ENCODE results near the gene PPIAL4G.
"Not testable (repeated sequence)": the region's sequence is repeated elsewhere in the genome, so short reads cannot be mapped to it uniquely, and the experiment has no call there.

The PPIAL4G gene

GRCh38 chr1:148435406-148435805 is 47.7 kb downstream of the PPIAL4G start:
- FAIRE-seq = no peak
- TF ChIP-seq CTCF (IDR thresholded peaks at IDR 0.05; ENCODE audit: insufficient read depth, missing control alignments) = no peak
- DNase-seq (ENCODE audit: insufficient read length, low spot score) = no peak

GRCh38 chr1:148434832-148435231 is 48.3 kb downstream of the PPIAL4G start:
- DNase-seq (ENCODE audit: insufficient read length, low spot score) (no peak), FAIRE-seq (no peak)
- TF ChIP-seq CTCF (IDR thresholded peaks at IDR 0.05; ENCODE audit: insufficient read depth, missing control alignments) = no peak

- DNase-seq (ENCODE audit: insufficient read length, low spot score); FAIRE-seq: not testable (repeated sequence)
These were observed 50.2 kb downstream of the PPIAL4G start for GRCh38 chr1:148432916-148433317.
